Naive thymus-derived CD4-positive, alpha-beta T cell (primary cell): ENCODE data around the gene KIF24. TPM values are rescaled to one million over a fixed set of nuclear protein-coding genes. Genes with fewer than 3 reads are reported as not detected.

Experiments
- ATAC-seq: fragments of 150-1000 bp; cut with Tn5 transposase; 2 replicates; pipeline ENCODE4 v1.10.0; 2021; ENCODE audit warnings: mild to moderate bottlenecking, moderate library complexity
- CTCF ChIA-PET: fragments of 350-600 bp; sonication (Branson Sonifier 250); formaldehyde crosslinking; loops from one replicate; lab custom pipeline; 2021; ENCODE audit warnings: antibody characterized with exemption; lab: Charles Lee
- POLR2A ChIA-PET: fragments of 350-600 bp; sonication (Branson Sonifier 250); formaldehyde crosslinking; loops from one replicate; lab custom pipeline; 2021; ENCODE audit warnings: antibody characterized with exemption, inconsistent platforms; lab: Charles Lee
- DNase-seq, 9 donors: peaks; one replicate each; pipeline versions ENCODE4 v3.0.0 to v3.0.0-alpha.2; 2020 to 2022; ENCODE audit warnings: mixed read lengths in 1 of 9
- H3K27ac ChIP-seq: one replicate; pipeline ENCODE4 v1.7.0; 2013; ENCODE audit warnings: mild to moderate bottlenecking, low read depth, low read length, moderate library complexity
- H3K27me3 ChIP-seq, 2 donors: one replicate each; pipeline ENCODE4 v1.7.0; 2013; ENCODE audit warnings: low read length in 2 of 2, mild to moderate bottlenecking in 2 of 2, moderate library complexity in 2 of 2; ENCODE audit not compliant: control insufficient read depth in 2 of 2, insufficient read depth in 2 of 2
- H3K36me3 ChIP-seq, 3 experiments: 1 replicate in 2 of 3; 2 replicates in 1 of 3; pipeline ENCODE4 v1.7.0; 2013; ENCODE audit warnings: low read length in 3 of 3, mild to moderate bottlenecking in 3 of 3, moderate library complexity in 1 of 3; ENCODE audit not compliant: insufficient read depth in 3 of 3, control insufficient read depth in 2 of 3
- H3K4me1 ChIP-seq, 2 donors: one replicate each; pipeline ENCODE4 v1.7.0; 2013; ENCODE audit warnings: low read length in 2 of 2, mild to moderate bottlenecking in 2 of 2, moderate library complexity in 1 of 2; ENCODE audit not compliant: control insufficient read depth in 2 of 2, insufficient read depth in 2 of 2
- H3K4me3 ChIP-seq: 2 replicates; pipeline ENCODE4 v1.7.0; 2013; ENCODE audit warnings: mild to moderate bottlenecking, low read length
- H3K9me3 ChIP-seq, 3 experiments: 1 replicate in 2 of 3; 2 replicates in 1 of 3; pipeline ENCODE4 v1.7.0; 2013; ENCODE audit warnings: low read length in 3 of 3; ENCODE audit not compliant: control insufficient read depth in 2 of 3
- H3K27ac Mint-ChIP-seq, 9 donors: one replicate each; pipeline ENCODE4 v1.8.0; 2020 to 2022; ENCODE audit warnings: mixed read lengths in 9 of 9, mild to moderate bottlenecking in 8 of 9, moderate library complexity in 5 of 9, inconsistent platforms in 2 of 9
- H3K27me3 Mint-ChIP-seq, 5 donors: one replicate each; pipeline ENCODE4 v1.8.0; 2021 to 2022; ENCODE audit warnings: mixed read lengths in 5 of 5, mild to moderate bottlenecking in 1 of 5
- H3K36me3 Mint-ChIP-seq, 5 donors: one replicate each; pipeline ENCODE4 v1.8.0; 2020 to 2022; ENCODE audit warnings: mixed read lengths in 5 of 5, mild to moderate bottlenecking in 3 of 5, inconsistent platforms in 1 of 5
- H3K4me1 Mint-ChIP-seq, 7 donors: one replicate each; pipeline ENCODE4 v1.8.0; 2020 to 2022; ENCODE audit warnings: mixed read lengths in 7 of 7, mild to moderate bottlenecking in 3 of 7, inconsistent platforms in 1 of 7
- H3K4me3 Mint-ChIP-seq, 10 donors: one replicate each; pipeline ENCODE4 v1.8.0; 2020 to 2022; ENCODE audit warnings: mild to moderate bottlenecking in 10 of 10, mixed read lengths in 10 of 10, moderate library complexity in 6 of 10, inconsistent platforms in 2 of 10
- H3K9me3 Mint-ChIP-seq, 11 donors: one replicate each; pipeline ENCODE4 v1.8.0; 2020 to 2022; ENCODE audit warnings: mixed read lengths in 11 of 11, mild to moderate bottlenecking in 4 of 11, inconsistent platforms in 1 of 11, moderate library complexity in 1 of 11
- intact Hi-C, 2 donors: fragments of 100-400 bp; cut with micrococcal nuclease; formaldehyde crosslinking; loops; one replicate each; pipeline ENCODE4 v1.15.1; 2023
- polyA plus RNA-seq, 2 donors: library from polyadenylated mRNA; unstranded; fragments of 300-500 nt; fragmentation: Illumina TruSeq; gene quantifications; one replicate each; pipeline ENCODE4 v1.2.3, GENCODE V29; 2021
- total RNA-seq, 6 experiments: library from RNA in 5 of 6; stranded (reverse) in 5 of 6; gene quantifications; 1 replicate in 5 of 6; 2 replicates in 1 of 6; pipeline ENCODE4 v1.2.3 and lab custom pipeline; 2021 to 2026

Gene KIF24
- total RNA-seq (1 to 10 TPM in 1 of 5 experiments, under 1 TPM in 4; 0.11 to 6.0 (median 0.35) TPM), polyA plus RNA-seq (under 1 TPM; 0.19 to 0.23 TPM), total RNA-seq (lab: John Stamatoyannopoulos, UW) (0.54 reads per million)

- intact Hi-C loops: loop anchor here (1.0 to 10.0 kb wide), 20 partner anchors 48 to 1273 kb away; partner anchors contain the start of genes DCAF12 (in 2 of the 2), DNAI1 (in 2 of the 2), DNAJB5 (in 2 of the 2) and FAM219A (in 2 of the 2)
- no peaks in the 10 kb centered on the region for H3K27me3 Mint-ChIP-seq
- no peaks in the 10 kb centered on the region for H3K36me3 Mint-ChIP-seq
- no peaks in the 10 kb centered on the region for H3K9me3 Mint-ChIP-seq
- H3K4me1 Mint-ChIP-seq: peaks cover 11 to 45% (median 29%) of the 10 kb centered on the region in 7 donors
- H3K27ac ChIP-seq: peak within 1 kb of the TSS; percentile 94
- peak within 1 kb of the TSS; percentile 88 to 97 (median 94) for H3K4me3 Mint-ChIP-seq
- ChIA-PET CTCF (no interaction called here), POLR2A (no interaction called here)
- H3K36me3 ChIP-seq: no peaks in the 10 kb centered on the region
- DNase-seq (peak; percentile 89 to 99 (median 96)), ATAC-seq (peak; percentile 95)
- H3K4me1 ChIP-seq: peaks cover 3 to 8% of the 10 kb centered on the region in 2 donors
- H3K4me3 ChIP-seq: peak within 1 kb of the TSS; percentile 98
- H3K27me3 ChIP-seq: no peaks in the 10 kb centered on the region
- H3K9me3 ChIP-seq: no peaks in the 10 kb centered on the region
- peak within 1 kb of the TSS; percentile 77 to 98 (median 95) for H3K27ac Mint-ChIP-seq
These were observed at the start of gene KIF24, which contains the start of gene NUDT2 for GRCh38 chr9:34328987-34329832. Gene KIF24, minus strand, starts transcription at chr9:34329268. Its CDS starts 17,922 bp downstream, at chr9:34311346. Gene NUDT2, plus strand, starts transcription at chr9:34329569. Its CDS starts 9,471 bp downstream, at chr9:34339040.

GRCh38 chr9:34378376-34379060 is 49.5 kb upstream of the KIF24 start:
- Mint-ChIP-seq H3K27ac (peak overlapping the region in 2 of 9 donors; percentile 49 to 86), H3K27me3 (peaks cover 0 to 11% (median 0%) of the 10 kb centered on the region in 5 donors), H3K4me3 (peak overlapping the region in 9 of 10 donors; percentile 6 to 91 (median 57)), H3K36me3 (peaks cover 0 to 4% (median 0%) of the 10 kb centered on the region in 5 donors), H3K9me3 (peaks cover 0 to 2% (median 0%) of the 10 kb centered on the region in 11 donors), H3K4me1 (peaks cover 27 to 51% (median 46%) of the 10 kb centered on the region in 7 donors)
- ChIA-PET CTCF (interaction anchor here (1.0 to 5.2 kb wide), 8 partner anchors 10 to 123 kb away, joined by 3 to 39 read pairs (median 4); no protein-coding TSS in a partner anchor), POLR2A (interaction anchor here (1.5 to 6.1 kb wide), 3 partner anchors 45 to 286 kb away, joined by 3 to 62 read pairs (median 6); no protein-coding TSS in a partner anchor)
- Histone ChIP-seq H3K27me3 (no peaks in the 10 kb centered on the region), H3K4me3 (no peak overlapping the region), H3K9me3 (no peaks in the 10 kb centered on the region), H3K27ac (no peak overlapping the region), H3K4me1 (peaks cover 16 to 22% of the 10 kb centered on the region in 2 donors), H3K36me3 (no peaks in the 10 kb centered on the region)
- intact Hi-C loops: loop anchor here (1.0 to 10.0 kb wide), 15 partner anchors 46 to 1826 kb away; partner anchors contain the start of genes CLTA (in 1 of the 2), DNAJA1 (in 1 of the 2), HINT2 (in 1 of the 2) and KIF24 (in 1 of the 2)
- no peak for ATAC-seq
- DNase-seq: no peak

GRCh38 chr9:34377404-34377746 is 48.3 kb upstream of the KIF24 start:
- peak overlapping the region; percentile 82 for H3K4me3 ChIP-seq
- Mint-ChIP-seq H3K27me3 (peaks cover 0 to 7% (median 0%) of the 10 kb centered on the region in 5 donors), H3K27ac (peak overlapping the region in 5 of 9 donors; percentile 52 to 78 (median 65)), H3K4me3 (peak overlapping the region; percentile 78 to 94 (median 91)), H3K9me3 (peaks cover 0 to 2% (median 0%) of the 10 kb centered on the region in 11 donors), H3K36me3 (peaks cover 0 to 4% (median 0%) of the 10 kb centered on the region in 5 donors), H3K4me1 (peaks cover 27 to 51% (median 46%) of the 10 kb centered on the region in 7 donors)
- peaks cover 16 to 22% of the 10 kb centered on the region in 2 donors for H3K4me1 ChIP-seq
- ChIA-PET CTCF (interaction anchor here (1.2 to 5.2 kb wide), 4 partner anchors 9 to 46 kb away, joined by 3 to 39 read pairs (median 7); no protein-coding TSS in a partner anchor), POLR2A (interaction anchor here (1.5 to 6.1 kb wide), 3 partner anchors 44 to 287 kb away, joined by 3 to 62 read pairs (median 6); no protein-coding TSS in a partner anchor)
- no peak for DNase-seq
- intact Hi-C loops: loop anchor here (1.0 to 10.0 kb wide), 18 partner anchors 48 to 1825 kb away; partner anchors contain the start of genes UBAP1 (in 2 of the 2), APTX (in 1 of the 2), CLTA (in 1 of the 2) and DCAF12 (in 1 of the 2)
- H3K27me3 ChIP-seq: no peaks in the 10 kb centered on the region
- no peaks in the 10 kb centered on the region for H3K36me3 ChIP-seq
- H3K9me3 ChIP-seq: no peaks in the 10 kb centered on the region
- ATAC-seq: no peak
- peak overlapping the region; percentile 28 for H3K27ac ChIP-seq

- ChIA-PET POLR2A (interaction anchor here (0.7 to 6.1 kb wide), 7 partner anchors 43 to 365 kb away, joined by 3 to 62 read pairs (median 3); partner anchors contain the start of gene DCTN3), CTCF (interaction anchor here (1.7 to 5.2 kb wide), 3 partner anchors 13 to 45 kb away, joined by 4 to 39 read pairs (median 10); no protein-coding TSS in a partner anchor)
- Histone ChIP-seq H3K27me3 (no peaks in the 10 kb centered on the region), H3K36me3 (no peaks in the 10 kb centered on the region), H3K9me3 (no peaks in the 10 kb centered on the region), H3K27ac (peak within 1 kb of the TSS; percentile 57), H3K4me3 (peak within 1 kb of the TSS; percentile 82), H3K4me1 (peaks cover 16 to 22% of the 10 kb centered on the region in 2 donors)
- DNase-seq: peak; percentile 85 to 96 (median 93)
- peak; percentile 86 for ATAC-seq
- H3K4me3 Mint-ChIP-seq: peak within 1 kb of the TSS; percentile 78 to 94 (median 91)
- peaks cover 27 to 49% (median 45%) of the 10 kb centered on the region in 7 donors for H3K4me1 Mint-ChIP-seq
- peaks cover 0 to 5% (median 0%) of the 10 kb centered on the region in 5 donors for H3K27me3 Mint-ChIP-seq
- H3K36me3 Mint-ChIP-seq: peaks cover 0 to 4% (median 0%) of the 10 kb centered on the region in 5 donors
- no peaks in the 10 kb centered on the region for H3K9me3 Mint-ChIP-seq
- intact Hi-C loops: loop anchor here (1.0 to 10.0 kb wide), 21 partner anchors 27 to 1824 kb away; partner anchors contain the start of genes DCAF12 (in 2 of the 2), UBAP1 (in 2 of the 2), APTX (in 1 of the 2) and CLTA (in 1 of the 2)
- peak within 1 kb of the TSS; percentile 52 to 92 (median 81) for H3K27ac Mint-ChIP-seq
These were observed 47.7 kb upstream of the KIF24 start, which contains the start of gene MYORG for GRCh38 chr9:34376596-34377403. Gene MYORG, minus strand, starts transcription at chr9:34376898. Its CDS starts 3,955 bp downstream, at chr9:34372943.
